ENCODE results near the gene ABR. TPM values are rescaled to one million over a fixed set of nuclear protein-coding genes. Genes with fewer than 3 reads are reported as not detected.
"Not testable (repeated sequence)": the region's sequence is repeated elsewhere in the genome, so short reads cannot be mapped to it uniquely, and the experiment has no call there.

The ABR gene
- total RNA-seq, 1 experiment from 2014 or later, result 85.2 TPM

GRCh38 chr17:1048516-1049115 lies 131.2 kb downstream of the ABR start:
- DNase-seq (ENCODE audit: low spot score), result not testable (repeated sequence)

- DNase-seq (ENCODE audit: low spot score), result no peak
Observed at GRCh38 chr17:1047879-1048470, 131.8 kb downstream of the ABR start.

GRCh38 chr17:1047177-1047878 lies 132.5 kb downstream of the ABR start:
- no peak for DNase-seq (ENCODE audit: low spot score)

- DNase-seq (ENCODE audit: low spot score), result no peak
Observed at GRCh38 chr17:1045456-1045855, 134.3 kb downstream of the ABR start.

GRCh38 chr17:1044387-1045009 lies 135.3 kb downstream of the ABR start:
- DNase-seq (ENCODE audit: low spot score), result not testable (repeated sequence)

GRCh38 chr17:1043601-1044251 lies 136.1 kb downstream of the ABR start:
- DNase-seq (ENCODE audit: low spot score), result no peak

GRCh38 chr17:1042486-1042885 lies 137.3 kb downstream of the ABR start:
- no peak for DNase-seq (ENCODE audit: low spot score)

- DNase-seq (ENCODE audit: low spot score), result no peak
Observed at GRCh38 chr17:1041746-1042145, 138.0 kb downstream of the ABR start.

- no peak for DNase-seq (ENCODE audit: low spot score)
Observed at GRCh38 chr17:1040216-1040600, 139.6 kb downstream of the ABR start.

GRCh38 chr17:1039511-1040215 lies 140.1 kb downstream of the ABR start:
- DNase-seq (ENCODE audit: low spot score), result no peak

GRCh38 chr17:1039123-1039507 lies 140.7 kb downstream of the ABR start:
- DNase-seq (ENCODE audit: low spot score), result no peak

- DNase-seq (ENCODE audit: low spot score), result no peak
Observed at GRCh38 chr17:1038459-1039122, 141.2 kb downstream of the ABR start.

- no peak for DNase-seq (ENCODE audit: low spot score)
Observed at GRCh38 chr17:1037238-1037879, 142.4 kb downstream of the ABR start.

GRCh38 chr17:1036845-1037237 lies 142.9 kb downstream of the ABR start:
- no peak for DNase-seq (ENCODE audit: low spot score)

- DNase-seq (ENCODE audit: low spot score), result no peak
Observed at GRCh38 chr17:1036171-1036844, 143.5 kb downstream of the ABR start.

- DNase-seq (ENCODE audit: low spot score), result no peak
Observed at GRCh38 chr17:1035546-1036170, 144.1 kb downstream of the ABR start.

- DNase-seq (ENCODE audit: low spot score), result no peak
Observed at GRCh38 chr17:1034652-1035210, 145.1 kb downstream of the ABR start.

GRCh38 chr17:1033503-1033902 lies 146.3 kb downstream of the ABR start:
- no peak for DNase-seq (ENCODE audit: low spot score)

- no peak for DNase-seq (ENCODE audit: low spot score)
Observed at GRCh38 chr17:1032391-1032790, 147.4 kb downstream of the ABR start.
